GM21381 (cell line): ENCODE results near the gene UCK1.

Experiments
- ATAC-seq: cut with Tn5 transposase; IDR thresholded peaks from one replicate; pipeline ENCODE4 v1.9.1; 2021; ENCODE audit warnings: mild to moderate bottlenecking, moderate library complexity; ENCODE audit not compliant: unreplicated experiment

The UCK1 gene

DNA sequence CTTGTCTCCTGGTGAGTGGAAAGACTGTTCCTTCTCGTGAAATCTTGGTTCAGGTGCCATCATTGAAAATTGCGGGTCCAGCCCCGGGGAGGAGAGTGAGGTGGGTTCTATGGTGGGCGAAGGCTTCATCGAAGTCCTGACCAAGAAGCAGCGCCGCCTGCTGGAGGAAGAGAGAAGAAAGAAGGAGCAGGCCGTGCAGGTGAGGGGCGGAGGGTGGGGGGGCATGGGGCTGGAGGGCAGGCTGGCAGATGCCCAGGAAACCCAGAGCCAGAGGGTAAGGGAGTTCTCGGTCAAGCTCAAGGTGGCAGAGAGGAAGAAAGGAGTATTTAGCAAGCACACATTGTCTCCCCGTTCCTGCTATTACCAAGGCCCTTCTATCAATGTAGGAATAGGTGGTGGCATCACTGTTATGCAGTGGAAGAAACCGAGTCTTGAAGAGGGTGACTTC is 52.6 kb downstream of the UCK1 start:
- ATAC-seq: no peak

DNA sequence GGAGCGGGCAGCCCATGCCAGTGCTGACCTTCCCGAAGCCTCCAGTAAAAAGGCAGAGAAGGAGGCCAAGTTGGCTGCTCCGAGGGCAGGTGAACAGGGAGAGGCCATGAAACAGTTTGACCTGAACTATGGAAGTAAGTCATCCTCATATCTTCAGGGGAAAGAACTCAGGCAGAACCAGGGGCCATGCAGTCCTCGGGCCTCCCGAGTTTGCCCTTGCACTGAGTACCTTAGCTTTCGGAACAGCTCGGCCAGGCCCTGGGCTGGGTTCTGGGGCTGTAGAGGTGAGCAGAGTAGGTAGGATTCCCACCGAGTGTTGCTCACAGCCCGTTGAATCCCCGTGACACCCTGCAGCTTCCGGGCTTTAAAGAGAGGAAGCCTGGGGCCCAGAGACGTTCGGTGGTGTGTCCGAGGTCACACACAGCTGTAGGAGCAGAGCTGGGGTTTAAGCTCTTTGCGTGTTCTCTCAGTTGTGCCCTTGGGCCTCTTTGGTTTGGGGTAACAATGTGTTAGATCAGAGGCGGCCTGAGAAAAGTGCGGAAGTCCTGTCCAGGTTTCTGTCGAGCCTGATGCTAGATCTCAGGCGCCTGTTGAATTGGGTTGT is 53.1 kb downstream of the UCK1 start:
- ATAC-seq: no peak

DNA sequence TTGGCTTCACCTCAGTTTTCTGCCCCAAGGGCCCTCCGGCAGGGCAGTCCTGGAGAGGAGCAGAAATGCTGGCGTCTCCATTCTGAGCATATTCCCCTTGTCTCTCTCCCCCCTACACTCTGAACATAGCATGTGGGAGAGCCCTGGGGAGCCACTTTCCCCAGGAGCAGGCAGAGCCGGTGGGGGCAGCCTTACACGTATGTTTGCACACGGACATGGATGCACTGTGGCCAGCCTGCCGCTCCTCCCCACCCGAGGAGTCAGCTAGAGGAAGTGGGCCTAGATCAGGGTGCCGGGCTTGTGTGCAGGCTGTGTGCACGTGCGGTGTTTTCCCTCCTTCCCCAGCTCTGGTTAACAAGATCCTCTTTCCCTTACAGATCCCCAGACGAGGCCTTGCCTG is 53.7 kb downstream of the UCK1 start:
- ATAC-seq: no peak

- no peak for ATAC-seq
These were observed 54.2 kb downstream of the UCK1 start for GRCh38 chr9:131476777-131477345.

DNA sequence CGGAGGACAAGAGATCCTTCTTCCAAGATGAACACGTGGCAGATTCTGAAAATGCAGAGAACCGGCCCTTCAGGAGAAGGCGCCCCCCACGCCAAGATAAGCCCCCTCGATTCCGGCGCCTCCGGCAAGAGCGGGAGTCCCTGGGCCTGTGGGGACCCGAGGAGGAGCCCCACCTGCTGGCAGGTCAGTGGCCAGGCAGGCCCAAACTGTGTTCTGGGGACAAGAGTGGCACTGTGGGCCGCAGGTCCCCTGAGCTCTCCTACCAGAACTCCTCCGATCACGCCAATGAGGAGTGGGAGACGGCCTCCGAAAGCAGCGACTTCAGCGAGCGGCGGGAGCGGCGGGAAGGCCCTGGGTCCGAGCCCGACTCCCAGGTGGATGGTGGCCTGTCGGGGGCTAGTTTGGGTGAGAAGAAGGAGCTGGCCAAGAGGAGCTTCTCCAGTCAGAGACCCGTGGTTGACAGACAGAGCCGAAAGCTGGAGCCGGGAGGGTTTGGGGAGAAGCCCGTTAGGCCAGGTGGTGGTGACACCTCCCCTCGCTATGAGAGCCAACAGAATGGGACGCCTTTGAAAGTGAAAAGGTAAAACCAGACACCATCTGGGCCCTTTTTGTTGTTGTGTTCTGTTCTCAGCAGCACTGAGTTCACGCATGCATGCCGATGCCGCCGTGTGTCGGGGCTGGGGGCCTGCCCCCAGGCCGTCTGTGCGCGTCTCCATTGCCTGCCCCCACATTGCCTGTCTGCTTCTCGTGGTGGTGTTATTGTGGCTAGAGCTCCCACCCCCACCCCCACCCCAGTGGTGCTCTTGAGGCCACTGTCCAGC is 54.9 kb downstream of the UCK1 start:
- ATAC-seq: no peak

GRCh38 chr9:131475111-131475955 is 55.7 kb downstream of the UCK1 start:
- ATAC-seq: no peak

DNA sequence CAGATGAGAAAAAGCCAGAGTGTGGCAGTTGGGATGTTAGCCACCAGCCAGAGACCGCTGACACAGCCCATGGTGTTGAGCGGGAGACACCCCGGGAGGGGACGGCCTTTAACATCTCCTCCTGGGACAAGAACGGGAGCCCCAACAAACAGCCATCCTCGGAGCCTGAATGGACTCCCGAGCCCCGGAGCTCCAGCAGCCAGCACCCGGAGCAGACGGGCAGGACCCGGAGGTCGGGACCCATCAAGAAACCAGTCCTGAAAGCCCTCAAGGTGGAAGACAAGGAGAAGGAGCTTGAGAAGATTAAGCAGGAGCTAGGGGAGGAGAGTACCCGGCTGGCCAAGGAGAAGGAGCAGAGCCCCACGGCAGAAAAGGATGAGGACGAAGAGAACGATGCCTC is 56.4 kb downstream of the UCK1 start:
- no peak for ATAC-seq

DNA sequence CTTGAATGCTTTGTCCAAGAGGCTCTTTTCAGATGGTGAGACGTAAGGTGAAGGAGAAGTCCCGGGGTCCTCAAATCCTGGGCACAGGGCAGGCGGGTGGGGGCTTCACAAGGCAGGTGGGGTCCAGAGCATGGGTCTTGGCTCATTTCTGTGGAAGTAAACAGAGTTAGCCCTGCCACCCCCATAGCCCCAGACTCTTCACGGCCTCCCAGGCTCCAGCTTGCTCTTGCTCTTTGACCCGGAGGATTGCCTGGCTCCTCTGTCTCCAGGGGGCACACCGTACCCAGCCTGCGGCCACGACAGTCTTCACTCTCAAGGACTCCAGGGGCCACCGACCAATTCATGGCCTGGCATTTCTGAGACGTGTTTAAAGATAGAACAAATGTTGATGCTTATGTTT is 57.2 kb downstream of the UCK1 start:
- ATAC-seq: no peak
